Ovary (tissue), 3 donors: ENCODE measurements around the gene PLBD1.

Experiments used
- CTCF ChIP-seq, 3 donors: fragments of 450-650 bp in 2 of 3; fragments of 200-600 bp in 1 of 3; IDR thresholded peaks; one replicate each; pipeline versions ENCODE4 v1.5.1 to v1.8.0; 2016 to 2022; ENCODE audit warnings: antibody characterized with exemption in 3 of 3, mild to moderate bottlenecking in 1 of 3
- EP300 ChIP-seq: sonication (generic); formaldehyde crosslinking; IDR thresholded peaks from one replicate; pipeline ENCODE4 v1.6.1; 2017; ENCODE audit warnings: antibody characterized with exemption
- POLR2A ChIP-seq: fragments of 450-650 bp; IDR thresholded peaks from one replicate; pipeline ENCODE4 v1.6.1; 2017; ENCODE audit warnings: antibody characterized with exemption, mild to moderate bottlenecking, moderate library complexity
- donor health status: DM: no; HTN: no; CAD: no.

- TF ChIP-seq POLR2A (no peak), EP300 (no peak), CTCF (IDR thresholded peaks at IDR 0.05) (no peak)
Observed at GRCh38 chr12:14607568-14607967, 39.9 kb upstream of the PLBD1 start.
